Activated CD4-positive, CD25-positive, alpha-beta regulatory T cell treated with anti-CD3 and anti-CD28 coated beads, Interleukin-2, amount 50 U/mL, for 72 hours (primary cell): ENCODE results near the gene BASP1.
"Not testable (repeated sequence)": the region's sequence is repeated elsewhere in the genome, so short reads cannot be mapped to it uniquely, and the experiment has no call there.

ENCODE experiments used
- DNase-seq: peaks from one replicate; pipeline ENCODE4 v3.0.0; 2021

The BASP1 gene

DNA sequence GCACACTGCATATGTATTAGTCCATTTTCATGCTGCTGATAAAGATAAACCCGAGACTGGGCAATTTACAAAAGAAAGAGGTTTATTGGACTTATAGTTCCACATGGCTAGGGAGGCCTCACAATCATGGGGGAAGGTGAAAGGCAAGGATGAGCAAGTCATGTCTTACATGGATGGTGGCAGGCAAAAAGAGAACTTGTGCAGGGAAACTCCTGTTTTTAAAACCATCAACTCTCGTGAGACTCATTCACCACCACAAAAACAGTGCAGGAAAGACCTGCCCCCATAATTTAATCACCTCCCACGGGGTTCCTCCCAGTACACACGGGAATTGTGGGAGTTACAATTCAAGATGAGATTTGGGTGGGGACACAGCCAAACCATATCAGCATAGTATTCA lies 41.6 kb downstream of the BASP1 start:
- DNase-seq, result not testable (repeated sequence)

DNA sequence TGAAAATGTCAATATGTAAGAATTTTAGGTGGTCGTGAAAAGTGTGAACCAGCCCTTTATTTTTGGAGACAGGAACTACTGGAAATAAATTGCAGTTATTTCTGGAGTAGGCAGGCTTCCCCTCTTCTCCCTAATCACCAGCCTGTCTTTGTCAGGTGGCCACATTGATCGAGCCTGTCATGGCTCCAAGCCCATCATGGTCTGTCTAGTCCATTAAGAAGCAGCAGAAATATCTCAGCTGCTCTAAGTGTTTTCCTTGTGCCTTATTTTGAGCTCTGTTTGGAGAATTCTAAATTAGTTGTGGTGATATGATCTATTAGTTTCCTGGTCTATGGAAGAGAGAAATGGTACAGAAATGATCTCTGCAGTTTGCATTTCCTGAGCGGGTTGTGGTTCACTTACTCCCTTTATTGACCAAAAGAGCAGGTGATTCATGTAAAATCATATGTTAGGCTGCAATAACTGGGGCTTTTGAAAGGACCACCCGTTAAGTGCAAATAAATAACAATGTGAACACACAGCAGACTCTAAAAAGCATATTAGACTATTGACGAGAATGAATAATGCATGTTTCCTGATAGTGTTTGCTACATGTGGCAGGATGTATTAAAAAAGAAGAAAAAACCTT lies 42.3 kb downstream of the BASP1 start:
- DNase-seq, result no peak

GRCh38 chr5:17260549-17260948 lies 43.1 kb downstream of the BASP1 start:
- no peak for DNase-seq

DNA sequence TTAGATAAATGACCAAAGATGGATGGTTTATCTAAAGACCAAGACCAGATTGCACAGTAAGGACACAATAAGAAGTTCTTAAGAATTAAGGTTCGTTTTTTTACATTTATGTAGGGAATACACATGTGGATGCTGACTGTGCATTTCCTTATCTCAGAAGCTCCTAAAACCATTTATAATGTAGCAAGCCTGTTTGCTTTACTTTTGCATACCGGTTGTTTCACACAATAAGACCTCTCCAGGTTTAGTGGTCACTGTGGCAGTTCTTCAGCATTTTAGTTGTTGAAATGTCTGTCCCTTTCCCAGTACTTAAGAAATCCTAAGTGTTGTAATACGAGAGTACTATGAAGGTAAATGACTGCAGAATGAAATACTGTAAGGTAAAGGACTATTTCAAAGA lies 43.6 kb downstream of the BASP1 start:
- no peak for DNase-seq

DNA sequence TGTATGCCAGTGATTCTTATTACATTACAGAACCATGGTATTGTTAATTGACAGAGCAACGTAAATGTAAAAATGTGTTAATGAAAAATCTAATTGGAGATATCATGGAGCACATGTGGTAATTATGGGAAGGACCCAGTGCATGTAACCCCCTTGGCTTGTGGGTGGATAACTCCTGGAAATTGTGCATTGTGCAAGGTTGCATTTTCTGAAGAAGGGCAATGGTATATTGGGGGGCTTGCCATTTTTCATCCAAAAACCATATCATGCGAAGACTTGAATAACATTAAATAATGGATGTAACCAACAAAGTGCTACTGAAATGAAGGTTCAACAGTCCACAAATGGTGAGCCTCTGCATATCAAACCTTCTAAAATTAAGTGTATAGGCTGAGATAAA lies 47.6 kb downstream of the BASP1 start:
- DNase-seq, result no peak

- DNase-seq, result no peak
These were observed 49.7 kb downstream of the BASP1 start for GRCh38 chr5:17267106-17267505.

DNA sequence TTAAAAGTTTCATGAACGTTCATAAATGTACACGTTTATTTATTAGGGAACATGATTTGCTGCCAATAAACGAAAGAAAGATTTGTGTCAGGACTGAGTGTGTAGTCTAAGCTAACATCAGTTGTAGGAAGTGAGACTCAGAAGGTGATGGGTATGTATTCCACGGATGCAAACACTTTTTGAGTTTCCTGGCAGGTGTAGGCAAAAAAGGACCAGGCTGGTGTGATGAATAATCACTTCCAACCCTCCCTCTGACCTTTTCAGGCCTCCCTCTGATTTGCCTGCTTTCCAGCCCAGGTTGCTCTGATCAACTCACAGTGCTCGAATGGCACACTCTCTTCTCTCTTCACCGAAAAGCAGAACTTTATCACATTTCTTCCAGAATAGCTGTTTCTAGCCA lies 51.8 kb downstream of the BASP1 start:
- no peak for DNase-seq

- DNase-seq, result no peak
These were observed 54.7 kb downstream of the BASP1 start for GRCh38 chr5:17272111-17272510.

DNA sequence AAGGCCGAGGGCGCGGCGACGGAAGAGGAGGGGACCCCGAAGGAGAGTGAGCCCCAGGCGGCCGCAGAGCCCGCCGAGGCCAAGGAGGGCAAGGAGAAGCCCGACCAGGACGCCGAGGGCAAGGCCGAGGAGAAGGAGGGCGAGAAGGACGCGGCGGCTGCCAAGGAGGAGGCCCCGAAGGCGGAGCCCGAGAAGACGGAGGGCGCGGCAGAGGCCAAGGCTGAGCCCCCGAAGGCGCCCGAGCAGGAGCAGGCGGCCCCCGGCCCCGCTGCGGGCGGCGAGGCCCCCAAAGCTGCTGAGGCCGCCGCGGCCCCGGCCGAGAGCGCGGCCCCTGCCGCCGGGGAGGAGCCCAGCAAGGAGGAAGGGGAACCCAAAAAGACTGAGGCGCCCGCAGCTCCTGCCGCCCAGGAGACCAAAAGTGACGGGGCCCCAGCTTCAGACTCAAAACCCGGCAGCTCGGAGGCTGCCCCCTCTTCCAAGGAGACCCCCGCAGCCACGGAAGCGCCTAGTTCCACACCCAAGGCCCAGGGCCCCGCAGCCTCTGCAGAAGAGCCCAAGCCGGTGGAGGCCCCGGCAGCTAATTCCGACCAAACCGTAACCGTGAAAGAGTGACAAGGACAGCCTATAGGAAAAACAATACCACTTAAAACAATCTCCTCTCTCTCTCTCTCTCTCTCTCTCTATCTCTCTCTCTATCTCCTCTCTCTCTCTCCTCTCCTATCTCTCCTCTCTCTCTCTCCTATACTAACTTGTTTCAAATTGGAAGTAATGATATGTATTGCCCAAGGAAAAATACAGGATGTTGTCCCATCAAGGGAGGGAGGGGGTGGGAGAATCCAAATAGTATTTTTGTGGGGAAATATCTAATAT lies 58.1 kb downstream of the BASP1 start:
- no peak for DNase-seq

DNA sequence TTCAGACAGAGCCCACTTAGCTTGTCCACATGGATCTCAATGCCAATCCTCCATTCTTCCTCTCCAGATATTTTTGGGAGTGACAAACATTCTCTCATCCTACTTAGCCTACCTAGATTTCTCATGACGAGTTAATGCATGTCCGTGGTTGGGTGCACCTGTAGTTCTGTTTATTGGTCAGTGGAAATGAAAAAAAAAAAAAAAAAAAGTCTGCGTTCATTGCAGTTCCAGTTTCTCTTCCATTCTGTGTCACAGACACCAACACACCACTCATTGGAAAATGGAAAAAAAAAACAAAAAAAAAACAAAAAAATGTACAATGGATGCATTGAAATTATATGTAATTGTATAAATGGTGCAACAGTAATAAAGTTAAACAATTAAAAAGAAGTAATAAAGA lies 59.0 kb downstream of the BASP1 start:
- DNase-seq, result no peak

DNA sequence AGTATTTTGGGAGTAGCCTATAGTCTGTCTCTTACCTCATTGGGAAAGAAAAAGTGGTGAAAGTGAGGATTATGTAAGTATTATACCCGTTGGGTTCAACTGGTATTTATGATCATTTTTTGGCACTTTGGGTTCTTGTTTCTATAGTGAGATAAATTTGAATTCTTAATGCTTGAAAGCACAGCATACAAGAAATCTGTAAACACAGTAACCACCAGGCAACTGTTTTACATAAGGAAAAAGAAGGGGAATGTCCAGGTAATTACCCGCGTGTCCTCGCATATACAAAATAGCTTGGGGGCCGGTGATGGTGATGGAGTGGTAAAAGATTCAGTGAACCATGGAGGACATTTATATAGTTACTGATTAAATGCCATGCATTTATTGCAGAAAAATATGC lies 60.5 kb downstream of the BASP1 start:
- no peak for DNase-seq

GRCh38 chr5:17278931-17279330 lies 61.5 kb downstream of the BASP1 start:
- no peak for DNase-seq

GRCh38 chr5:17279487-17279886 lies 62.1 kb downstream of the BASP1 start:
- DNase-seq, result no peak

DNA sequence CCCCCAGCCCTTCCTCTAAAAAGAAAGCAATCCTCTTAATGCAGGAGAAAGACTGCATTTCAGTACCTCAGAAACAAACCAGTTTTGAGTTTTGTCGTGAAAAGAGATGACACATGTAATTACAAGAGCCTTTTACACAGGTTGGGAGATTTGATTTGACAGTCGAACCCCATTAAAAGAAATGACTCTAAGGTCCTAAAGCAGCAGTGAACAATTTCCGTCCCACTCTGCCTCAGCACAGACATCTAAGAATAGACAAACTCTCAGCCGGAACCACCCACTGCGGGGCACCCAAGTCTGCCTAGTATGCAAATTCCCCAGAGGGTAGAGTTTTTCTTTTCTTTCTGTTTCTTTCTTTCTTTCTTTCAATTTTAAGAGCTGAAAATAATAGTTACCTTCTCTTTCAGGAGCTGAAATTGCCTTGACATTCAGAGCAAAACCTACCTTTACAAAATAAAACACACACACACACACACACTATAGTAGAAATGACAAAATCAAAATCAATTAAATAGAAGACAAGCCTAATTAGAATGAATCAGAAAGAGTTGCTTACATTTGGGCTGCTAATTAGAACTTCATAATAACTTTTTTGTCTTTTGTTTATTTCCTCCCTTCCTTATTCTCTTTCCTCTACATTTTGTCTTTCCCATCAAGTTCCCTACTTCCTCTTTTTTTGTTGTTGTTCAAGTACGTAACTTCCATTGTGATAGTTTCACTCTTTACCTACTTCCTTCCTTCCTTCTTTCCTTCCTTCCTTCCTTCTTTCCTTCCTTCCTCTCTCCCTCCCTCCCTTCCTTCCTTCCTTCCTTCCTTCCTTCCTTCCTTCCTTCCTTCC lies 65.1 kb downstream of the BASP1 start:
- DNase-seq, result no peak

- DNase-seq, result no peak
These were observed 65.6 kb downstream of the BASP1 start for GRCh38 chr5:17283121-17283415.

DNA sequence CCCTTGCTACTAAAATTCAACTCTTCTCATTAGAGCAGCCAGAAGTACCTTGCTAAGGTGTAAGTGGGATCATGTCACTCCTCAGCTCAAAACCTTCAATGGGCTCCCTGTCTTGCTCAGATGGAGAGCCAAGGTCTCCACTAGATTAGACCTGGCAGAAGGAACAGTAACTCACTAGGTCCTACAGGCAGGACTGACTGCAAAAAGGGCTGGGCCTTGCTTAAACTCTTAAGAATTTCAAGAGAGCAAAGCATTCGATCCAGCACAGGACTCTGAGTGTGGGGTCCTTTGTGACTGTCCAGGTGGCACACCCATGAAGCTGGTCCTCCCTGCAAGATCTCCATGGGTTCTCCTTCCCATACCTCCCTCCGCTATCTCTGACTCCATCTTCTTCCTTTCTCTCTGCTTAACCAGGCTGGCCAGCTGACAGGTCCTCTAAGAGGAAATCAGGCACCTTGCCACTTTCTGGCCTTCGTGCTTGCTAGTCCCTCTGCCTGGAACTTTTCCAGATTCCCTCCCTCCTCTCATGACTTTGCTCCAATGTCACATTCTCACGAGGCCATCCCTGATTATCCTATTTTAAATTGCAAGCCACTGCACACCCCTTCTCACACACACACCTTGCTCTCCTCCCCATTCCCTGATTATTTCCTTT lies 70.2 kb downstream of the BASP1 start:
- no peak for DNase-seq

DNA sequence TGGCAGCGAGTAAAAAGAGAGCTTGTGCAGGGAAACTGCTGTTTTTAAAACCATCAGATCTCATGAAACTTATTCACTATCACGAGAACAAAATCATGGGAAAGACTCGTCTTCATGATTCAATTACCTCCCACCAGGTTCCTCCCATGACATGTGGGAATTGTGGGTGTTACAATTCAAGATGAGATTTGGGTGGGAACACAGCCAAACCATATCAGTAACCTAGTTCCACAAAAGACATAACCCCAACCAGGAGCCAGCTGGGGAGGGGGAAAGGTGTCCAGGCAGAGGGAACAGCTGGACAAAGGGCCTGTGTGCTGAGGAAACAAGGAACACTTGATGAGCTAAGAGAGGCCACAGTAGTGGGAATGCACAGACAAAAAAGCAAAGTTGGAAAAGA lies 71.1 kb downstream of the BASP1 start:
- DNase-seq, result no peak

GRCh38 chr5:17289681-17290539 lies 72.5 kb downstream of the BASP1 start:
- no peak for DNase-seq

DNA sequence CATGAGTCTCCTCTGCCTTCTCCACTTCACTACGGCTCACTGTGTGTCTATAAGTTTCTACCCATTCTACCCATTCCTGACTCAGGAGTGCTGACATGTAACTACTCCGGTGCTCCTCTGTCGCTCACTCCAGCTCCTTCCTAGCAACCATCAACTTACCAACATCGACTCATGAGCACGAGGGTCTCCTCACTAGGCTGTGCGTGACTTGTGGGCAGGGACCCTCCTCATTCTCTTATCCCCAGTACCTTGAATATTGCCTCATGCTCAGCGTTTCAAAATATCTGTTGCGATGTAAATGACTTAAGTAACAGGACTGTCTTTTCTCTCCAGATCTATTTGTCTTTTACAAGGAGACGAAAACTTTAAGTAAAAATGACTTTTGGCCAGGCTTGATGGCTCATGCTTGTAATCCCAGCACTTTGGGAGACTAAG lies 73.1 kb downstream of the BASP1 start:
- no peak for DNase-seq

DNA sequence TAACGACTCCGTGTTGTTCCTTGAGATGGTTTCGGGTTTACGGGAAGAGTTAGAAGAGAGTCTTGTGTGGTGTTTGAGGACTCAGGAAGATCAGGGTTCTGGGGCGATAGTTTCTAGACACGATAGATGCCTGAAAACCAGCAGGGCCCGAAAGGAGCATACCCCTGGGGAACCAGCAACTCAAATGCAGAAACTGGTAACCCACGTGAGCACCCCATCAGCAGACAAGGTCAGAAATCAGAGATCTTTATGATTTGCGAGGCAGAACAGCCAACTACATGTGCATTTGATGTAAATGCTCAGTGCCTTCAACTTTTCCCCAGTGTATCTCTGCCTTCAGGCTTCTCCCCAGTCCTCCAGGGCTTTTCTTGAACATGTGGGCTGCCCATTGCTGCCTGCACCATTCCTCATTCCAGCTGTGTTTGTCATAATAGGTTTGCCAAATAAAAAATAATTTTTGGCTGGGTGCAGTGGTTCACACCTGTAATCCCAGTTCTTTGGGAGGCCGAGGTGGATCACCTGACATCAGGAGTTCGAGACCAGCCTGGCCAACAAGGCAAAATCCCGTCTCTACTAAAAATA lies 75.1 kb downstream of the BASP1 start:
- no peak for DNase-seq

GRCh38 chr5:17294639-17295311 lies 77.3 kb downstream of the BASP1 start:
- no peak for DNase-seq
